Mesodermal cell (in vitro differentiated cells): ENCODE data around the gene AEBP1.

Source experiments
- H3K27ac ChIP-seq: 2 replicates; pipeline ENCODE4 v1.7.0; 2013; ENCODE audit warnings: mild to moderate bottlenecking, low read depth, low read length, moderate library complexity; ENCODE audit not compliant: severe bottlenecking
- H3K36me3 ChIP-seq: 2 replicates; pipeline ENCODE4 v1.7.1; 2013; ENCODE audit warnings: mild to moderate bottlenecking, low read length, moderate library complexity; ENCODE audit not compliant: control insufficient read depth, insufficient read depth
- H3K4me1 ChIP-seq: one replicate; pipeline ENCODE4 v1.7.1; 2013; ENCODE audit warnings: mild to moderate bottlenecking, low read length; ENCODE audit not compliant: insufficient read depth, control insufficient read depth, poor library complexity, severe bottlenecking
- H3K4me3 ChIP-seq: 2 replicates; pipeline ENCODE4 v1.7.0; 2013; ENCODE audit warnings: low read length, control low read depth, mild to moderate bottlenecking; ENCODE audit not compliant: insufficient read depth, poor library complexity, severe bottlenecking; ENCODE audit errors: extremely low read depth
- H3K9me3 ChIP-seq: 2 replicates; pipeline ENCODE4 v1.7.1; 2013; ENCODE audit warnings: mild to moderate bottlenecking, low read length, moderate library complexity; ENCODE audit not compliant: control insufficient read depth
- WGBS, 2 experiments: methylation state at CpG; one replicate each; pipeline ENCODE4 v1.1.5; 2013; ENCODE audit warnings: missing lambda C conversion rate in 2 of 2; ENCODE audit not compliant: insufficient coverage in 2 of 2; 5-methylcytosine and 5-hydroxymethylcytosine counted together

Gene AEBP1

GRCh38 chr7:44152971-44153947 lies 49.1 kb downstream of the AEBP1 start:
- WGBS, 2 experiments, result 86 to 88% methylated on average over 13 to 20 of the region's 22 CpGs
- H3K27ac ChIP-seq, result no peak overlapping the region
- no peaks in the 10 kb centered on the region for H3K9me3 ChIP-seq
- no peak overlapping the region for H3K4me3 ChIP-seq
- no peaks in the 10 kb centered on the region for H3K4me1 ChIP-seq
- H3K36me3 ChIP-seq, result no peaks in the 10 kb centered on the region

GRCh38 chr7:44153948-44154335 lies 49.8 kb downstream of the AEBP1 start:
- 93 to 100% methylated on average over 5 of the region's 5 CpGs for WGBS, 2 experiments
- no peak overlapping the region for H3K4me3 ChIP-seq
- no peaks in the 10 kb centered on the region for H3K36me3 ChIP-seq
- no peaks in the 10 kb centered on the region for H3K9me3 ChIP-seq
- no peaks in the 10 kb centered on the region for H3K4me1 ChIP-seq
- no peak overlapping the region for H3K27ac ChIP-seq

GRCh38 chr7:44154703-44155102 lies 50.6 kb downstream of the AEBP1 start:
- Histone ChIP-seq H3K36me3 (no peaks in the 10 kb centered on the region), H3K9me3 (no peaks in the 10 kb centered on the region), H3K4me3 (no peak overlapping the region), H3K4me1 (no peaks in the 10 kb centered on the region), H3K27ac (no peak overlapping the region)
- WGBS, 2 experiments, result 83 to 93% methylated on average over 2 to 3 of the region's 3 CpGs

- no peaks in the 10 kb centered on the region for H3K9me3 ChIP-seq
- H3K36me3 ChIP-seq, result no peaks in the 10 kb centered on the region
- 92 to 98% methylated on average over 8 of the region's 8 CpGs for WGBS, 2 experiments
- no peak overlapping the region for H3K4me3 ChIP-seq
- H3K4me1 ChIP-seq, result no peaks in the 10 kb centered on the region
- H3K27ac ChIP-seq, result no peak overlapping the region
Observed at GRCh38 chr7:44155191-44156185, 51.3 kb downstream of the AEBP1 start.

- H3K4me3 ChIP-seq, result no peak overlapping the region
- no peaks in the 10 kb centered on the region for H3K9me3 ChIP-seq
- no peak overlapping the region for H3K27ac ChIP-seq
- H3K36me3 ChIP-seq, result no peaks in the 10 kb centered on the region
- no peaks in the 10 kb centered on the region for H3K4me1 ChIP-seq
- 87% methylated on average over 3 of the region's 4 CpGs; no CpG with 5 or more reads in 1 of the 2 experiments for WGBS, 2 experiments
Observed at GRCh38 chr7:44156453-44157010, 52.4 kb downstream of the AEBP1 start.

GRCh38 chr7:44157116-44158080 lies 53.3 kb downstream of the AEBP1 start:
- Histone ChIP-seq H3K36me3 (no peaks in the 10 kb centered on the region), H3K4me1 (no peaks in the 10 kb centered on the region), H3K4me3 (no peak overlapping the region), H3K9me3 (no peaks in the 10 kb centered on the region), H3K27ac (no peak overlapping the region)
- 73 to 85% methylated on average over 13 to 15 of the region's 15 CpGs for WGBS, 2 experiments

GRCh38 chr7:44158096-44158872 lies 54.1 kb downstream of the AEBP1 start:
- Histone ChIP-seq H3K27ac (no peak overlapping the region), H3K4me3 (no peak overlapping the region), H3K36me3 (no peaks in the 10 kb centered on the region), H3K9me3 (no peaks in the 10 kb centered on the region), H3K4me1 (peaks cover 5% of the 10 kb centered on the region)
- WGBS, 2 experiments, result 91 to 94% methylated on average over 10 of the region's 10 CpGs

GRCh38 chr7:44158873-44159631 lies 54.9 kb downstream of the AEBP1 start:
- WGBS, 2 experiments, result 91 to 93% methylated on average over 7 to 10 of the region's 12 CpGs
- no peaks in the 10 kb centered on the region for H3K36me3 ChIP-seq
- peaks cover 8% of the 10 kb centered on the region for H3K4me1 ChIP-seq
- H3K9me3 ChIP-seq, result no peaks in the 10 kb centered on the region
- H3K27ac ChIP-seq, result no peak overlapping the region
- H3K4me3 ChIP-seq, result no peak overlapping the region
